HG03175 (cell line): Measurements from ENCODE around the gene HMGN4.
"Not testable (repeated sequence)": the region's sequence is repeated elsewhere in the genome, so short reads cannot be mapped to it uniquely, and the experiment has no call there.

ENCODE experiments used
- ATAC-seq: cut with Tn5 transposase; IDR thresholded peaks from one replicate; pipeline ENCODE4 v1.9.1; 2021; ENCODE audit warnings: mild to moderate bottlenecking, moderate library complexity; ENCODE audit not compliant: unreplicated experiment

HMGN4 gene

GRCh38 chr6:26537846-26538571, at the start of gene HMGN4:
HMGN4 (plus strand) TSS chr6:26538366; CDS start chr6:26545207, 6,841 bp downstream.
- peak; percentile 56 for ATAC-seq

- ATAC-seq = no peak
Measured at GRCh38 chr6:26489996-26490964, 47.9 kb upstream of the HMGN4 start.

GRCh38 chr6:26491604-26492003, 46.6 kb upstream of the HMGN4 start:
- ATAC-seq = no peak

- ATAC-seq = peak; percentile 61
Measured at GRCh38 chr6:26493258-26493657, 44.9 kb upstream of the HMGN4 start.

- no peak for ATAC-seq
Measured at GRCh38 chr6:26494117-26494516, 44.0 kb upstream of the HMGN4 start.

- ATAC-seq = no peak
Measured at GRCh38 chr6:26495281-26495680, 42.9 kb upstream of the HMGN4 start.

GRCh38 chr6:26497610-26498009, 40.6 kb upstream of the HMGN4 start:
- ATAC-seq = no peak

GRCh38 chr6:26500102-26500501, 38.1 kb upstream of the HMGN4 start, which contains the start of gene BTN1A1:
BTN1A1 (plus strand) TSS chr6:26500303; CDS start chr6:26501287, 984 bp downstream.
- ATAC-seq = no peak

GRCh38 chr6:26501482-26501986, 36.6 kb upstream of the HMGN4 start:
- ATAC-seq = no peak

GRCh38 chr6:26502165-26502564, 36.0 kb upstream of the HMGN4 start:
- ATAC-seq = peak; percentile 66

GRCh38 chr6:26502626-26503025, 35.5 kb upstream of the HMGN4 start:
- no peak for ATAC-seq

- no peak for ATAC-seq
Measured at GRCh38 chr6:26507658-26508057, 30.5 kb upstream of the HMGN4 start.

GRCh38 chr6:26511033-26511432, 27.1 kb upstream of the HMGN4 start:
- not testable (repeated sequence) for ATAC-seq

GRCh38 chr6:26514984-26515383, 23.2 kb upstream of the HMGN4 start:
- ATAC-seq = no peak

GRCh38 chr6:26516481-26517427, 21.4 kb upstream of the HMGN4 start:
- no peak for ATAC-seq

GRCh38 chr6:26519359-26519758, 18.8 kb upstream of the HMGN4 start:
- no peak for ATAC-seq

- ATAC-seq = peak; percentile 30
Measured at GRCh38 chr6:26520237-26520849, 17.8 kb upstream of the HMGN4 start.

- peak; percentile 65 for ATAC-seq
Measured at GRCh38 chr6:26520850-26521599, 17.1 kb upstream of the HMGN4 start.
